K562 (cell line): ENCODE results near the gene EMC10. TPM values are rescaled to one million over a fixed set of nuclear protein-coding genes. Genes with fewer than 3 reads are reported as not detected.

Source experiments
- ATAC-seq: fragments of 200-7000 bp; cut with Tn5 transposase; 3 replicates; pipeline ENCODE4 v1.9.1; 2020; ENCODE audit warnings: moderate library complexity
- BruUV-seq: library from RNA; stranded (reverse); fragments of 400-500 nt; replicated peaks from 2 replicates; lab custom pipeline; 2021; lab: Mats Ljungman, UMichigan
- CTCF ChIA-PET: fragments of 300-600 bp; formaldehyde crosslinking; extraction: SDS; loops from one replicate; lab custom pipeline; 2021; ENCODE audit warnings: low intra/inter-chr PET ratio; lab: Yijun Ruan, JAX
- POLR2A ChIA-PET: fragments of 300-600, 350-650 bp; sonication (Branson Sonifier 250); formaldehyde crosslinking; extraction: SDS; loops from one replicate; lab custom pipeline; 2021; ENCODE audit warnings: antibody characterized with exemption, inconsistent platforms; lab: Yijun Ruan, JAX
- DNase-seq, 4 experiments: peaks; one replicate each; pipeline versions ENCODE4 v3.0.0 to v3.0.0-alpha.2; 2011 to 2018; ENCODE audit warnings: low spot score in 3 of 4, mixed read lengths in 3 of 4; ENCODE audit errors: extremely low read depth in 1 of 4
- FAIRE-seq: peaks from 2 replicates; lab custom pipeline; 2011; peaks lifted over from hg19 to GRCh38; lab: Jason Lieb, UNC
- H2AFZ ChIP-seq: 2 replicates; pipeline ENCODE4 v1.6.0; 2011; ENCODE audit warnings: low read depth, low read length, control low read depth, inconsistent platforms
- H3K27ac ChIP-seq: fragments of 200-600 bp; 3 replicates; pipeline ENCODE4 v1.8.0; 2011; ENCODE audit warnings: low read depth, mild to moderate bottlenecking, control low read depth, inconsistent platforms, low read length, moderate library complexity, mixed read lengths; ENCODE audit errors: extremely low read depth
- H3K27me3 ChIP-seq, 2 experiments: fragments of 300-600 bp in 1 of 2; 2 replicates in 1 of 2; 3 replicates in 1 of 2; pipeline versions ENCODE4 v1.6.0 to v1.8.0; 2011; ENCODE audit warnings: inconsistent platforms in 2 of 2, low read length in 2 of 2, mild to moderate bottlenecking in 1 of 2, mixed read lengths in 1 of 2, moderate library complexity in 1 of 2; ENCODE audit not compliant: control insufficient read depth in 2 of 2, insufficient read depth in 2 of 2
- H3K36me3 ChIP-seq: fragments of 300-600 bp; 3 replicates; pipeline ENCODE4 v1.8.0; 2011; ENCODE audit warnings: mild to moderate bottlenecking, low read length, inconsistent platforms; ENCODE audit not compliant: control insufficient read depth, insufficient read depth
- H3K4me1 ChIP-seq, 2 experiments: fragments of 200-600 bp in 1 of 2; replicated peaks in 1 of 2; 2 replicates in 1 of 2; 3 replicates in 1 of 2; pipeline versions ENCODE4 v1.5.1 to v1.8.0; 2011; ENCODE audit warnings: inconsistent platforms in 2 of 2, low read length in 2 of 2, mild to moderate bottlenecking in 1 of 2, mixed read lengths in 1 of 2, moderate library complexity in 1 of 2; ENCODE audit not compliant: control insufficient read depth in 2 of 2, insufficient read depth in 2 of 2
- H3K4me2 ChIP-seq: 2 replicates; pipeline ENCODE4 v1.6.1; 2011; ENCODE audit warnings: low read length, control low read depth, inconsistent platforms, mixed read lengths; ENCODE audit not compliant: insufficient read depth
- H3K4me3 ChIP-seq: fragments of 200-600 bp; sonication (generic), shearing (Covaris generic); 2 replicates; pipeline ENCODE4 v1.5.1; 2016; ENCODE audit warnings: control low read depth, inconsistent platforms
- H3K79me2 ChIP-seq: fragments of 200-600 bp; 3 replicates; pipeline ENCODE4 v1.8.0; 2011; ENCODE audit warnings: low read length, inconsistent platforms; ENCODE audit not compliant: control insufficient read depth, insufficient read depth
- H3K9ac ChIP-seq, 2 experiments: 2 replicates each; pipeline versions ENCODE4 v1.6.0 to v1.6.1; 2011; ENCODE audit warnings: low read depth in 2 of 2, low read length in 2 of 2, control low read depth in 1 of 2, inconsistent platforms in 1 of 2, mild to moderate bottlenecking in 1 of 2, mixed read lengths in 1 of 2; ENCODE audit not compliant: insufficient read depth in 1 of 2
- H3K9me1 ChIP-seq: one replicate; pipeline ENCODE4 v1.6.0; 2011; ENCODE audit warnings: inconsistent platforms, mild to moderate bottlenecking, low read length, moderate library complexity; ENCODE audit not compliant: control insufficient read depth, insufficient read depth
- H3K9me3 ChIP-seq: replicated peaks from 2 replicates; pipeline ENCODE4 v1.5.1; 2011; ENCODE audit warnings: low read depth, low read length, inconsistent platforms; ENCODE audit not compliant: control insufficient read depth, insufficient read depth
- H4K20me1 ChIP-seq: replicated peaks from 2 replicates; pipeline ENCODE4 v1.6.1; 2011; ENCODE audit warnings: low read length, inconsistent platforms, mixed read lengths; ENCODE audit not compliant: control insufficient read depth, insufficient read depth
- ARID3B ChIP-seq: fragments of 250-450 bp; sonication (Bioruptor Pico); IDR thresholded peaks from 2 replicates; pipeline ENCODE4 v1.4.0; 2020; ENCODE audit warnings: borderline replicate concordance
- ATF2 ChIP-seq: sonication (generic); formaldehyde crosslinking; IDR thresholded peaks from 2 replicates; pipeline ENCODE4 v1.8.1; 2022; ENCODE audit warnings: missing genetic modification reagents
- ATF7 ChIP-seq: fragments of 450-650 bp; IDR thresholded peaks from 2 replicates; pipeline ENCODE4 v1.7.1; 2014; ENCODE audit warnings: mild to moderate bottlenecking, moderate library complexity
- CBFA2T3 ChIP-seq: fragments of 450-650 bp; IDR thresholded peaks from 2 replicates; pipeline ENCODE4 v1.6.1; 2017
- ESRRB ChIP-seq: fragments of 250-450 bp; sonication (Bioruptor Pico); IDR thresholded peaks from 2 replicates; pipeline ENCODE4 v1.5.0; 2020; ENCODE audit warnings: mild to moderate bottlenecking, moderate library complexity, borderline replicate concordance
- KDM5B ChIP-seq: fragments of 200-600 bp; sonication (generic); IDR thresholded peaks from 2 replicates; pipeline ENCODE4 v1.6.1; 2012; ENCODE audit warnings: low read depth, mild to moderate bottlenecking, moderate library complexity, low read length, control low read depth, inconsistent platforms; ENCODE audit not compliant: insufficient replicate concordance
- NFE2 ChIP-seq: IDR thresholded peaks from 2 replicates; pipeline ENCODE4 v1.6.1; 2014; ENCODE audit warnings: antibody characterized with exemption, low read depth
- NR1H2 ChIP-seq: sonication (generic); formaldehyde crosslinking; IDR thresholded peaks from 2 replicates; pipeline ENCODE4 v1.4.0; 2020; ENCODE audit warnings: mild to moderate bottlenecking, missing genetic modification reagents
- NUFIP1 ChIP-seq: fragments of 450-650 bp; IDR thresholded peaks from 2 replicates; pipeline ENCODE4 v1.6.1; 2018; ENCODE audit not compliant: partially characterized antibody
- RFX1 ChIP-seq: fragments of 450-650 bp; IDR thresholded peaks from 2 replicates; pipeline ENCODE4 v1.6.1; 2016; ENCODE audit warnings: mild to moderate bottlenecking, moderate library complexity
- THAP12 ChIP-seq: fragments of 250-450 bp; sonication (Bioruptor Pico); IDR thresholded peaks from 2 replicates; pipeline ENCODE4 v1.9.0; 2021; ENCODE audit warnings: mild to moderate bottlenecking, inconsistent platforms
- TRIM25 ChIP-seq: fragments of 450-650 bp; IDR thresholded peaks from 2 replicates; pipeline ENCODE4 v1.7.0; 2016; ENCODE audit warnings: borderline replicate concordance
- ZNF133 ChIP-seq: fragments of 250-450 bp; sonication (Bioruptor Pico); IDR thresholded peaks from 2 replicates; pipeline ENCODE4 v1.4.0; 2020; ENCODE audit warnings: mild to moderate bottlenecking
- ZNF75A ChIP-seq: fragments of 450-650 bp; formaldehyde crosslinking; IDR thresholded peaks from 2 replicates; pipeline ENCODE4 v1.4.0; 2020; ENCODE audit warnings: mild to moderate bottlenecking
- WGBS: fragments of 100-300 bp; shearing (Covaris generic); methylation state at CpG from one replicate; pipeline ENCODE4 v1.1.6; 2016; ENCODE audit warnings: low coverage, mixed read lengths; ENCODE audit not compliant: insufficient coverage; ENCODE audit errors: missing lambda C conversion rate; 5-methylcytosine and 5-hydroxymethylcytosine counted together
- in situ Hi-C: fragments of 300-500 bp; cut with MboI; formaldehyde crosslinking; loops from 4 replicates; pipeline ENCODE4 v1.15.0; 2018; ENCODE audit warnings: inconsistent platforms, mixed read lengths
- intact Hi-C: fragments of 100-400 bp; cut with micrococcal nuclease; formaldehyde crosslinking; loops from 2 replicates; pipeline ENCODE4 v1.14.2; 2022
- polyA plus RNA-seq, 8 experiments: library from polyadenylated mRNA; depleted of rRNA in 4 of 8; stranded (reverse) in 5 of 8; unstranded in 3 of 8; fragments of >200 nt; fragmentation: Nextera tagmentation in 2 of 8; fragmentation: Illumina TruSeq in 1 of 8; extraction: Ambion mirVana in 2 of 8; extraction: Trizol in 1 of 8; gene quantifications; 2 replicates each; pipeline versions ENCODE4 v1.2.1 to v1.2.3, GENCODE V29; 2011 to 2014; ENCODE audit warnings: inconsistent platforms in 1 of 8, missing spikeins in 1 of 8
- total RNA-seq, 7 experiments: library from RNA; depleted of rRNA in 6 of 7; stranded (reverse); fragments of >200 nt in 6 of 7; fragmentation: Illumina TruSeq in 2 of 7; extraction: Trizol in 2 of 7; gene quantifications; 2 replicates each; pipeline versions ENCODE4 v1.2.1 to v1.2.3, GENCODE V29; 2011 to 2021; ENCODE audit warnings: low replicate concordance in 1 of 7
- TF ChIP-seq, protein P1 (sequence below): fragments of 450-650 bp; formaldehyde crosslinking; IDR thresholded peaks from 2 replicates; pipeline ENCODE4 v1.4.0; 2020; ENCODE audit warnings: mild to moderate bottlenecking, moderate library complexity

EMC10 gene
- total and polyA plus RNA-seq, 9 of the 15 experiments (the other 6 are each of a cell fraction or from before 2014, with no cell fraction given): 1.4 to 46.0 (median 13.1) TPM

DNA sequence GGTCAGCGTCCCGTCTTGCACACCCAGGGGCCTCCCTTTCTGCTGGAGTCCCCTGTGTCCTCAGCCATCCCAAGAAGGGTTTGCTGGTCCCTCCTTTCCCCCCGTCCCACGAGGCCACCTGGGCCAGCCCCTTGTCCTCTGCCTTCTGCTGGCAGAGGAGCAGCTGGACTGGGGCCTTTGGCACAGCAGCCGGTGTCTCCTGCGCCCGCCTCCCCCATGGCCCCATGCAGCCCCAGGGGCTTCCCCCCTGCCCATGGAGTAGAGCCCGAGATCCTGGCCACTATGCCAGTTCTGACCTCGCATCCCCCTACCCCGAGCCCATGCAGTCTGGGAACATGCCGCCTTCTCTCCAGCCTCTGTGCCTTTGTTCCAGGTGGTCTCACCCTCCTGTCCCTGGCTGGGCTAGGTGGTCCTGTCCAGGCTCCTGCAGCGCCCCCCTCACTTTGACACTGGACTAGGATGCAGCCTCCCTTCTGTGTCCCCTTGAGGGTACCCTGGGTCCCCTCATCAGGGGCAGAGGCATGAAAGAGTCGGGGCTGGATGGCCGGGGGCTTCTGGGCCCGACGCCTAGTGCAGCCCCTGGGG, 6.1 kb downstream of the EMC10 start:
- DNase-seq: no peak
- intact Hi-C loops (no loop called here), in situ Hi-C loops (no loop called here)
- no peak overlapping the region for H3K9ac ChIP-seq
- H3K27ac ChIP-seq: no peak overlapping the region
- H3K4me1 ChIP-seq: peaks cover 3 to 37% of the 10 kb centered on the region in 2 experiments; a peak in 4 of 5 replicates
- H2AFZ ChIP-seq: no peak overlapping the region
- CTCF ChIA-PET: no interaction called here
- H3K27me3 ChIP-seq: no peaks in the 10 kb centered on the region; a peak in 1 of 5 replicates
- H3K79me2 ChIP-seq: peaks cover 19% of the 10 kb centered on the region
- POLR2A ChIA-PET: no interaction called here
- peaks cover 53% of the 10 kb centered on the region; the same call in 2 of the 3 replicates for H3K36me3 ChIP-seq
- 64% methylated on average over 12 of the region's 16 CpGs for WGBS
- peaks cover 7% of the 10 kb centered on the region; the same call in 1 of the 2 replicates for H4K20me1 ChIP-seq
- no peak overlapping the region for H3K4me3 ChIP-seq
- no TSS peak for BruUV-seq
- no peak for FAIRE-seq
- H3K4me2 ChIP-seq: no peak overlapping the region
- peaks cover 9% of the 10 kb centered on the region for H3K9me3 ChIP-seq
- no peak for ATAC-seq
- H3K9me1 ChIP-seq: no peaks in the 10 kb centered on the region
- no peak for TF ChIP-seq RFX1
- no peak for TF ChIP-seq THAP12
- no peak for TF ChIP-seq ESRRB
- TF ChIP-seq ATF2 (CRISPR knock-in tag): no peak
- TF ChIP-seq ZNF133: no peak
- no peak for TF ChIP-seq NUFIP1
- no peak for TF ChIP-seq NFE2
- TF ChIP-seq TRIM25: no peak
- TF ChIP-seq ATF7: no peak
- TF ChIP-seq, protein P1, sequence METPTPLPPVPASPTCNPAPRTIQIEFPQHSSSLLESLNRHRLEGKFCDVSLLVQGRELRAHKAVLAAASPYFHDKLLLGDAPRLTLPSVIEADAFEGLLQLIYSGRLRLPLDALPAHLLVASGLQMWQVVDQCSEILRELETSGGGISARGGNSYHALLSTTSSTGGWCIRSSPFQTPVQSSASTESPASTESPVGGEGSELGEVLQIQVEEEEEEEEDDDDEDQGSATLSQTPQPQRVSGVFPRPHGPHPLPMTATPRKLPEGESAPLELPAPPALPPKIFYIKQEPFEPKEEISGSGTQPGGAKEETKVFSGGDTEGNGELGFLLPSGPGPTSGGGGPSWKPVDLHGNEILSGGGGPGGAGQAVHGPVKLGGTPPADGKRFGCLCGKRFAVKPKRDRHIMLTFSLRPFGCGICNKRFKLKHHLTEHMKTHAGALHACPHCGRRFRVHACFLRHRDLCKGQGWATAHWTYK (CRISPR knock-in tag): no peak
- TF ChIP-seq KDM5B: no peak
- TF ChIP-seq ZNF75A: no peak
- no peak for TF ChIP-seq ARID3B
- TF ChIP-seq NR1H2: no peak
- no peak for TF ChIP-seq CBFA2T3
